Neural progenitor cell (in vitro differentiated cells): ENCODE results near the gene LPIN1.

Experiments used
- CTCF ChIP-seq: fragments of 200-600 bp; sonication (generic); IDR thresholded peaks from 2 replicates; pipeline ENCODE4 v1.5.1; 2017; ENCODE audit warnings: antibody characterized with exemption, mild to moderate bottlenecking
- EZH2 ChIP-seq: fragments of 200-600 bp; sonication (generic); IDR thresholded peaks from 2 replicates; pipeline ENCODE4 v1.6.1; 2017; ENCODE audit warnings: antibody characterized with exemption, mild to moderate bottlenecking, moderate library complexity
- EZH2phosphoT487 ChIP-seq: fragments of 200-600 bp; sonication (generic); IDR thresholded peaks from 2 replicates; pipeline ENCODE4 v1.6.1; 2017; ENCODE audit warnings: antibody characterized with exemption

DNA sequence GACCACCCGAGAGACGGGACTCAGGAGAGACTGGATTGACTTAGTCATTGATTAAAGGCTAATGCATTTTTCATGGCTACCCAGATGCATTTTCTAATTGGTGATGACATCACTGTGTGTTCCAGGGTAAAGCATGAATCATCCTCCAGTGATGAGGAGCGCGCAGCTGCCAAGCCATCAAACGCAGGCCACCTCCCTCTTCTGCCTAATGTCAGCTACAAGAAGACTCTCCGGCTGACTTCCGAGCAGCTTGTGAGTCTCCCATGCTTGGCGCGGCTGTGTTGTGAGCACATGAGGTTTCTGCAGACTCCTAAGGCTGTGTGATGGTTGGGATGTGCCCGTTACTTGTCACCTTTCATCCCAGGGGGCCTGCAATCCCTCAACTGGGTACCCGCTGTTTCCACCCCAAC lies 56.4 kb downstream of the LPIN1 start:
- no peak for TF ChIP-seq CTCF
- no peak for TF ChIP-seq EZH2
- no peak for TF ChIP-seq EZH2phosphoT487
